Measurements from ENCODE around the gene GGCX. TPM values are rescaled to one million over a fixed set of nuclear protein-coding genes. Genes with fewer than 3 reads are reported as not detected.
A peak's percentile ranks its signal among the peaks of the same experiment; 100 is the strongest.

GGCX gene
- total RNA-seq, 1 donor from 2014 or later: 25.5 TPM

- intact Hi-C loops (cut with micrococcal nuclease): no loop called here
- no peaks in the 10 kb centered on the region for H3K36me3 ChIP-seq
- H3K4me3 ChIP-seq: no peak overlapping the region
- H3K4me1 ChIP-seq: peaks cover 78% of the 10 kb centered on the region
- DNase-seq: no peak
- peak overlapping the region; percentile 77 for H3K27ac ChIP-seq (replicated peaks)
- no peaks in the 10 kb centered on the region for H3K9me3 ChIP-seq (replicated peaks)
- H3K27me3 ChIP-seq (ENCODE audit: low read depth): no peaks in the 10 kb centered on the region
- TF ChIP-seq, protein P1, sequence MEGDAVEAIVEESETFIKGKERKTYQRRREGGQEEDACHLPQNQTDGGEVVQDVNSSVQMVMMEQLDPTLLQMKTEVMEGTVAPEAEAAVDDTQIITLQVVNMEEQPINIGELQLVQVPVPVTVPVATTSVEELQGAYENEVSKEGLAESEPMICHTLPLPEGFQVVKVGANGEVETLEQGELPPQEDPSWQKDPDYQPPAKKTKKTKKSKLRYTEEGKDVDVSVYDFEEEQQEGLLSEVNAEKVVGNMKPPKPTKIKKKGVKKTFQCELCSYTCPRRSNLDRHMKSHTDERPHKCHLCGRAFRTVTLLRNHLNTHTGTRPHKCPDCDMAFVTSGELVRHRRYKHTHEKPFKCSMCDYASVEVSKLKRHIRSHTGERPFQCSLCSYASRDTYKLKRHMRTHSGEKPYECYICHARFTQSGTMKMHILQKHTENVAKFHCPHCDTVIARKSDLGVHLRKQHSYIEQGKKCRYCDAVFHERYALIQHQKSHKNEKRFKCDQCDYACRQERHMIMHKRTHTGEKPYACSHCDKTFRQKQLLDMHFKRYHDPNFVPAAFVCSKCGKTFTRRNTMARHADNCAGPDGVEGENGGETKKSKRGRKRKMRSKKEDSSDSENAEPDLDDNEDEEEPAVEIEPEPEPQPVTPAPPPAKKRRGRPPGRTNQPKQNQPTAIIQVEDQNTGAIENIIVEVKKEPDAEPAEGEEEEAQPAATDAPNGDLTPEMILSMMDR (IDR thresholded peaks at IDR 0.05; ENCODE audit: borderline replicate concordance): no peak
Measured at GRCh38 chr2:85502720-85503119, 58.6 kb downstream of the GGCX start.

GRCh38 chr2:85501248-85501647 is 60.0 kb downstream of the GGCX start:
- intact Hi-C loops (cut with micrococcal nuclease): no loop called here
- no peak for DNase-seq
- Histone ChIP-seq H3K27me3 (ENCODE audit: low read depth) (no peaks in the 10 kb centered on the region), H3K4me1 (peaks cover 78% of the 10 kb centered on the region), H3K36me3 (no peaks in the 10 kb centered on the region), H3K27ac (replicated peaks) (peak overlapping the region; percentile 77), H3K4me3 (no peak overlapping the region), H3K9me3 (replicated peaks) (no peaks in the 10 kb centered on the region)
- TF ChIP-seq, protein P1 (IDR thresholded peaks at IDR 0.05; ENCODE audit: borderline replicate concordance): no peak

- peaks cover 46% of the 10 kb centered on the region for H3K4me1 ChIP-seq
- intact Hi-C loops (cut with micrococcal nuclease): no loop called here
- peak overlapping the region; percentile 77 for H3K27ac ChIP-seq (replicated peaks)
- H3K27me3 ChIP-seq (ENCODE audit: low read depth): no peaks in the 10 kb centered on the region
- H3K9me3 ChIP-seq (replicated peaks): no peaks in the 10 kb centered on the region
- DNase-seq: no peak
- no peaks in the 10 kb centered on the region for H3K36me3 ChIP-seq
- no peak overlapping the region for H3K4me3 ChIP-seq
- TF ChIP-seq, protein P1 (IDR thresholded peaks at IDR 0.05; ENCODE audit: borderline replicate concordance): no peak
Measured at GRCh38 chr2:85497944-85498630, 63.2 kb downstream of the GGCX start.

- peaks cover 32% of the 10 kb centered on the region for H3K4me1 ChIP-seq
- no peak overlapping the region for H3K27ac ChIP-seq (replicated peaks)
- intact Hi-C loops (cut with micrococcal nuclease): no loop called here
- no peaks in the 10 kb centered on the region for H3K36me3 ChIP-seq
- H3K9me3 ChIP-seq (replicated peaks): no peaks in the 10 kb centered on the region
- no peak for DNase-seq
- TF ChIP-seq, protein P1 (IDR thresholded peaks at IDR 0.05; ENCODE audit: borderline replicate concordance): no peak
- H3K4me3 ChIP-seq: no peak overlapping the region
- H3K27me3 ChIP-seq (ENCODE audit: low read depth): no peaks in the 10 kb centered on the region
Measured at GRCh38 chr2:85496436-85496835, 64.9 kb downstream of the GGCX start.

Other genes starting within 250 kb of the GGCX start
- 71.5 TPM for gene TGOLN2, start 233.5 kb downstream of the GGCX start, total RNA-seq
- 39.4 TPM for gene RETSAT, start 207.0 kb downstream of the GGCX start, total RNA-seq
- gene ELMOD3, start 206.7 kb downstream of the GGCX start, total RNA-seq: 10.6 TPM
- gene CAPG, start 151.1 kb downstream of the GGCX start, total RNA-seq: 3.5 TPM
- not detected for gene SH2D6, start 142.8 kb downstream of the GGCX start, total RNA-seq
- 145 TPM for gene MAT2A, start 22.3 kb downstream of the GGCX start, total RNA-seq
- 15.5 TPM for gene VAMP8, start 16.1 kb upstream of the GGCX start, total RNA-seq
- 47.3 TPM for gene VAMP5, start 22.9 kb upstream of the GGCX start, total RNA-seq
- gene RNF181, start 34.3 kb upstream of the GGCX start, total RNA-seq: 89.2 TPM
- gene TMEM150A, start 41.2 kb upstream of the GGCX start, total RNA-seq: 10.1 TPM
- 25.1 TPM for gene C2orf68, start 50.6 kb upstream of the GGCX start, total RNA-seq
- 32.1 TPM for gene USP39, start 54.7 kb upstream of the GGCX start, total RNA-seq
- not detected for gene SFTPB, start 106.7 kb upstream of the GGCX start, total RNA-seq
- 1.5 TPM for gene GNLY, start 132.9 kb upstream of the GGCX start, total RNA-seq
- 23.3 TPM for gene ATOH8, start 192.5 kb upstream of the GGCX start, total RNA-seq

All from left ventricle myocardium inferior (tissue), 1 donor.